Retinal pigment epithelial cell (primary cell): Measurements from ENCODE around the gene ILF3.

Experiments used
- DNase-seq: peaks from one replicate; pipeline ENCODE4 v3.0.0-alpha.2; 2010; ENCODE audit warnings: low read depth
- H3K4me3 ChIP-seq: 2 replicates; pipeline ENCODE4 v1.5.1; 2011; ENCODE audit warnings: mild to moderate bottlenecking, low read length, control low read depth, moderate library complexity
- CTCF ChIP-seq: conservative IDR thresholded peaks from 2 replicates; pipeline ENCODE4 v1.5.1; 2011; ENCODE audit warnings: low read depth, low read length, control low read depth, inconsistent platforms

The ILF3 gene

DNA sequence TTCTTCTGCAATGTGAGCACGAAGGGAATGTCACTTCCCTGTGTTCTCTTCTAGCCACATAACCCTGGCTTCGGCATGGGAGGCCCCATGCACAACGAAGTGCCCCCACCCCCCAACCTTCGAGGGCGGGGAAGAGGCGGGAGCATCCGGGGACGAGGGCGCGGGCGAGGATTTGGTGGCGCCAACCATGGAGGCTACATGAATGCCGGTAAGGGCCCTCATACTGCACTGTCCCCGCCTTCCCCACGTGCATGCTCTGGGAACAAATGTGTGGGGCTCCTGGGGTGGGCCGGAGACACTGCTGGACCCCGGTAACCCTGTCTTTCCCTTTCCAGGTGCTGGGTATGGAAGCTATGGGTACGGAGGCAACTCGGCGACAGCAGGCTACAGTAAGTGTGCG lies 29.4 kb downstream of the ILF3 start:
- H3K4me3 ChIP-seq: no peak overlapping the region
- TF ChIP-seq CTCF: no peak
- DNase-seq: no peak

- no peak for TF ChIP-seq CTCF
- H3K4me3 ChIP-seq: no peak overlapping the region
- no peak for DNase-seq
These were observed 31.1 kb downstream of the ILF3 start for GRCh38 chr19:10685210-10685609.

DNA sequence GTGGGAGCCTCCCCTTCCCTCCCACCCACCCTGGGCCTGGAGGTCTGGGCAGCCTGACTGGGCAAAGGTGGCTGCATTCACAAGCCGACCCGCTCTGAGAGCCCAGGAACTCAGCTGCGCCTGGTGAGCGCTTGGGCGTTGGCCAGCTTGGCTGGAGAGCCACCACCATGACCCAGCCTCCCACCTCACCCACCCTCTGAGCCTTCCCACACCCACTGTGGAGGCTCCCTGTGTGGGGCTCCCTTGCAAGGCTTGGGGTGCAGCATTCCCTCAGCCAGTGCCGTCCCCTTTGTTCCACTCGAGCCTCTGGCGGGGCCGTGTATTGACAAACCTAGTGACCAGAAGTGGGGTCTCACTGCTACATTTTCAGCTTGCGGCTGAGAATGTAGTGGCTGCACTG lies 32.0 kb downstream of the ILF3 start:
- no peak overlapping the region for H3K4me3 ChIP-seq
- no peak for DNase-seq
- TF ChIP-seq CTCF: no peak

GRCh38 chr19:10686661-10687517 lies 32.7 kb downstream of the ILF3 start:
- DNase-seq: no peak
- no peak overlapping the region for H3K4me3 ChIP-seq
- no peak for TF ChIP-seq CTCF

- no peak for TF ChIP-seq CTCF
- DNase-seq: no peak
- no peak overlapping the region for H3K4me3 ChIP-seq
These were observed 33.6 kb downstream of the ILF3 start for GRCh38 chr19:10687518-10688288.

DNA sequence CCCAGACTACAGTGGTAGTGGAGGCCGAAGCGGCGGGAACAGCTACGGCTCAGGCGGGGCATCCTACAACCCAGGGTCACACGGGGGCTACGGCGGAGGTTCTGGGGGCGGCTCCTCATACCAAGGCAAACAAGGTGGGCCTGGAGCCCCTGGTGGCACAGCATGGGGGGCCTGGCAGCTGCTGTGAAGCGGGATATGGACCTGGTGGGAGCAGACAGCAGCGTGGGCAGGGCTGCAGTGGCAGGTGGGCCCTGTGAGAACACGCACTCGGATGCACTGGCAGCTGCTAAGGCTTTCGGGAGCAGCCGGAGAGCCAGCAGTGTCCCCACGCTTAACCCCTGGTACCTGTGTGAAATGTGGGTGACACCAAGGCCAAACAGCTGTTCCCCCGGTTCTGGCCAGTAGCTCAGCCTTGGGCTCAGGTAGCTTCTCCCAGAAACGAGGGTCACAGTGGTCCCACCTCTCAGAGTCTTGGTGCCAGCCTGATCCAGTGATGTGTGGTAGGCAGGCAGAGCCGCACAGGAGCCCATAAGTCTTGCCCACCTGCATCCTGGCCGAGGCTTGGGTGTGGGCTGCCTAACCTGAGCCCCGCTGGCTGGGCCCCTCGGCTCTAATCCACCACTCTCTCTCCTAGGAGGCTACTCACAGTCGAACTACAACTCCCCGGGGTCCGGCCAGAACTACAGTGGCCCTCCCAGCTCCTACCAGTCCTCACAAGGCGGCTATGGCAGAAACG lies 34.6 kb downstream of the ILF3 start:
- no peak for DNase-seq
- no peak overlapping the region for H3K4me3 ChIP-seq
- no peak for TF ChIP-seq CTCF
